HG02852 (cell line): ENCODE results near the gene TSPAN17.

ENCODE experiments used
- ATAC-seq: cut with Tn5 transposase; IDR thresholded peaks from one replicate; pipeline ENCODE4 v1.9.1; 2021; ENCODE audit warnings: mild to moderate bottlenecking, moderate library complexity; ENCODE audit not compliant: unreplicated experiment

Gene TSPAN17

GRCh38 chr5:176658817-176659511 lies 11.7 kb downstream of the TSPAN17 start:
- ATAC-seq, result peak; percentile 42

DNA sequence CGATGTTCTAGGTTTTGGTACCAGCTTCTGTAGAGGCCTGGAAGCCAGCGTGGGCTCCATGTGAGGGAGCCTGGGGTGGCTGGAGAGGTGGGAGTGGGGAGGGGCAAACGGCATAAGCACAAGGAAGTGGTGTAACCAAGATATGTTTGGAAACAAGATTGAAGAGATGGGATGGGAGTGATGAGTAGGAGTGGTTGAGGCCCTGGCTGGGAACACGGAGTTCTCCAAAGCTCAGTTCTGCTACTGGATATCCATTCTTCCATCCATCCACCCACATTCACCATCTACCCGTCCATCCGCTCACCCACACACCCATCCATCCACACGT lies 12.2 kb downstream of the TSPAN17 start:
- no peak for ATAC-seq

DNA sequence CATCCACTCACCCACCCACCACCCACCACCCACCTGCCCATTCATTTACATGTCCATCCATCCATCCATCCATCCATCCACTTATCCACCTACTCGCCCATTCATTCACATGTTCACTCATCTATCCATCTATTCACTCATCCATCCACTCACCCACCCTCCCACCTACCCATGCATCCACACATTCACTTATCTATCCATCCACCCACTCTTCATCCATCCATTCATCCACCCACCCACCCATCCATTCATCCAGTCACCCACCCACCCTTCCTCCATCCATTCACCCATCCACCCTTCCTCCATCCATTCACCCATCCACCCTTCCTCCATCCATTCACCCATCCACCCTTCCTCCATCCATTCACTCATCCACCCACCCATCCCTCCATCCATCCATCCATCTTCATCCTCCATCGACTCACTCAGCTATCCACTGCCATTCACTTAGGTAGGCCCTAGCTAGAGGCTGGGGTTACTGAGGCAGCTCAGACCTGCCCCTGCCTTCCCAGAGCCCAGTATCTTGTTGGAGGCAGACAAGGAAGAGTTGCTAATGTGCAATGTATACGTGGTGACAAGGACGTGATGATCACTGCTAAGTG lies 12.7 kb downstream of the TSPAN17 start:
- ATAC-seq, result no peak

GRCh38 chr5:176660530-176660859 lies 13.2 kb downstream of the TSPAN17 start:
- peak; percentile 7 for ATAC-seq

GRCh38 chr5:176660860-176661641 lies 13.8 kb downstream of the TSPAN17 start:
- peak; percentile 54 for ATAC-seq

- no peak for ATAC-seq
Observed at GRCh38 chr5:176661676-176662075, 14.4 kb downstream of the TSPAN17 start.

DNA sequence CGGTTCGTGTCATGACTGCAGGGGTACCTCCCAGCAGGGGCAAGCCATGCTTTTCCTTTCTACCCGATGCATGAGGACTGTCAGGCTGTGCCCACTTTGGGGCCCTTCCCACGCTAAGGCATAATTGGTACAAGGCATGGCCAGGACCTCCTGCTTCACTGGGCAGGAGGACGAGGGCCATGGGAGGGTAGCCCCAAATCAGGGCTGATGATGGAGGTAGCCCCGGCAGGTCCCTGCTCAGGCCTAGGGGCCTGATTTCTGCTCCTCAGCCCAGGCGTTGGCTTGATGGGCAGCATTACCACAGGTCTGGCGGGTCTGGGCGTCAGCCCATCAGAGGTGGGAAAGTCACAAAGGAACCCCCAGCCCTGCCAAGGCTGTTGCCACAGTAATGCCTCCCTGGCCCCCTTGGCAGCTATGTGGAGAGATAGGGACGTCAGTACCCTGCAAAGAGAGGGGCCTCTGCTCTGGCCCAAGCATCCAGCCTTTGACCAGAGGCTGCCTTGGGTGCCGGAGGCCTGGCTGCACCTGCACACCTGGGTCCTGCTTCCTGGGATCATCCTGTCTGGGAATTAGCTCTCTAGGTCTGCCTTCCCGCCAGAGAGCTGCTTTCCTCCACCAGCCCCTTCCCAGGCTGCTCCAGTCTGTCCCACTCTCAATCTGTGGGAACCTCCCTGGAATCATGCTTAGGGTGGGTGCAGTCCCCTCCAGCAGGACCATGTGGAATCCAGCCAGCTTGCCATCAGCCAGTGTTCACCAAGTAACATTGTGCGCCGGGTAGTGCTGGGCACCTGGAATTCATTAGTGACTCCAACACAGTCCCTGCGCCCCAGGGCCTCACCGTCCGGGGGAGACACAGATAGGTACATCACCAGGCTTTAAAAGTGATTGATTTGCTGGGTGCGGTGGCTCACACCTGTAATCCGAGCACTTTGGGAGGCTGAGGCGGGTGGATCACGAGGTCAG lies 15.4 kb downstream of the TSPAN17 start:
- no peak for ATAC-seq

- no peak for ATAC-seq
Observed at GRCh38 chr5:176663566-176663965, 16.3 kb downstream of the TSPAN17 start.

GRCh38 chr5:176664479-176664878 lies 17.2 kb downstream of the TSPAN17 start:
- ATAC-seq, result no peak

DNA sequence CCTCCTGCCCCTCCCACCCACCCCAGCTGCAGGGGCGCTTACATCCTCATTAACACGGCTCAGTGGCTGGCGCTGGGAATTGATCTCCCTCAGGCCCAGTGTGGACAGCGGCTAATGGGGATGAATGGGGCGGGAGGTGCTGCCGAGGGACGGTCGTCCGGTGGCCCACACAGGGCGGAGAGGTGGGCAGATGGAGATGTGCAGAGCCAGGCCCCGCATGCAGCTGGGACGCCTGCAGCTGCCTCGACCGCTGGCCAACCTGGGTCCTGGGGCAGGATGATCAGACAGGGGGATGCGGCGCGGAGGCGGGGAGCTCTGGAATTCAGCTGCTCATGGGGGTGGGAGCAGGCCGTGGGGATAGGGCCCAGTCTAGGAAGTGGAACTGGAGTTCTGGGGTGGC lies 17.6 kb downstream of the TSPAN17 start:
- ATAC-seq, result no peak

- ATAC-seq, result no peak
Observed at GRCh38 chr5:176665517-176665916, 18.2 kb downstream of the TSPAN17 start.

DNA sequence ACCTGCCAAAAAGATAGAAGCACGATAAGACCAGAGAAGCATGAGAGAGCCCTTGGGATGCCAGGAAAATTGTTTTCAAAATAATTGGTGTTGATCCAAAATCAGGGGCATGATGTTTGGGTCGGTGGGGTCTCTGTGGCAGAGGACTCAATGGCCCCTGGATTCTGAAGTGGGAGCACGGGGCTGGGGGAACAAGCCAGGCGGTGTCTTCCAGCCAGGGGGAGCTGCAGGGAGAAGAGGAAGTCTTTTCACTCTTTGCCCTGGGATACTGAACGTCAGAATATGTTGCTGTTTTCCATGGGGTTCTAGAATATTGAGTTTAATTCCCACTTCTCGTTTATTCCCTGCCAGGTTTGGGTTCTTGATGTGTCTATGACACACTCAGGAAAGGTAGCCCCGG lies 20.4 kb downstream of the TSPAN17 start:
- ATAC-seq, result no peak

GRCh38 chr5:176670449-176670848 lies 23.2 kb downstream of the TSPAN17 start:
- ATAC-seq, result no peak

GRCh38 chr5:176671399-176671798 lies 24.1 kb downstream of the TSPAN17 start:
- no peak for ATAC-seq

DNA sequence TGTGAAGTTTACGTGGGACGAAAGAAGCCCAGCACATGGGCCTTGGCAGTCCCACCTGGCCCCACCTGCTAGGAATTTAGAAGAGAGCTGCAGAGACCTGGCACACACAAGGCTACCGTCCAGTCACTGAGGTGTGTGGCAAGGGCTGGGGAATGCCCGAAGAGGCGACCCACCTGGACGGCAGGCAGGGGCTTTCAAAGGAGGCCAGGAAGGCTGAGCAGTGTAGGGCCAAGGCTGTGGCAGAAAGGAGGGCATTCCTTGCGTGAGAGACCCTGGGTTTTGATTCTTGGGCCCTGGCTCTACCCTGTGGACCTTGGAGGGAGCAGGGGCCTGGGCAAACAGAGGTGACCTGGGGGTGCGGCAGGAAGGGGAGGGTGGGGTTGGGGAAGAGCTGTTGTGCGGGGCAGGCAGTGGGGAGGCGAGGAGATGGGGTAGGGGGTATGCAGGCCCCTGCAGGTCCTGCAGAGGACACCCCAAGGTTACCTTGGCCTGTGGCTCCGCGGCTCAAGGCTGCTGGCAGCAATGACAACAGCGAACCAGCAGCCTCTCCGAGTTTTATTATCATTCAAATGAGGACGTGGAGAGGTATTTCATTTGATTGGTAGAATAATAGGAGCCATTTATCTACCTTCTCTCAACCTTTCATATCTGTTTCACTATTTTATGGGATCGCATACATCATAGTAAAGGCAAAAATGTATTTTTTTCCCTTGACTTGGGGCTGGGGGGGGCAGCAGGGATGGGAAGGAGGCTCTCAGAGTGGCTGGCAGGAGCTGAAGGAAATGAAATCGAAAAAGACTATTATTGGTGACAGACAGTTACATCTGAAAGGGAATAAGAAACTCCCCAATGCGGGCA lies 24.8 kb downstream of the TSPAN17 start:
- no peak for ATAC-seq

DNA sequence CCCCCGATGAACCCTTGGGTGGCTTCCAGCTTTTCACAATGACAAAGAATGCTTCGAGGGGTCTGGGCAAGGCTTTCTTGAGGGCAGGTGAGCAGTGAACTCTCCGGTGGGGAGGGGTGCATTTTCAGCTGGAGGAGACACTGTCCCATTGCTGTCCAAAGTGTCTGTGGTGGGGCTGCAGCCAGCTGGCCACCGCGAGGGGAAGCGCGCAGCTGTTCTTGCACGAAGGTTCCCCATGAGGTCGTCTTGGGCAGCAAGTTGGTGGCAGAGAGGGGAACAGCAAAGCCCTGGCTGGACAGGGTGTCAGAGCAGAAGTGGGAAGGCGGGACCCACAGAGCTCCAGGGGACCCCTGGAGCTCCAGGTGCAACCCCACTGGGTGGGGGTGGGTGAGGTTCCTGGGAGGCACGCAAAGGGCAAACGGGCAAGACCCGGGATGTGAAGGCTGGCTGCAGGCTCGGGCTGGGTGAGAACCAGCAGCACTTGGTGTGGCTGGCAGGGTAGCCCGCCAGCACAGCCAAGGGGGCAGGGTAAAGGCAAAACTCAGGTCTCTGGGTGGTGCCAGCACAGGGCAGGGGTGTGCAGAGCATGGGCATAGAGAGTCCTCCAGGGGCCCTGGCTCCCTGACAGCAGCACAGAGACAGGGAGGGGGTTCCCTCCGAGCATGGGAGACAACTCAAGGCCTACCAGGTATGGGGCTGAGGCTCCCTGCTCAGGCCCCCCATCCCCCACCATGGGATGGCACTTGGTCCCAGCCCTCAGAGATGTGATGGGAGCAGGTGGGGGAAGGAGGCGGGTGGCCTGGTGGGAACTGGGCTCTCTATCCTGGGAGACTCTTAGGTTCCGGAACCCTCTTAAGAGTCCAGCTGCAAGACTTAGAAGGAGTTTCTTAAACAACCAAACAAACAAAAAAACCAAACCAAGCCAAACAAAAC lies 26.6 kb downstream of the TSPAN17 start:
- no peak for ATAC-seq

GRCh38 chr5:176674799-176675198 lies 27.5 kb downstream of the TSPAN17 start:
- ATAC-seq, result no peak

DNA sequence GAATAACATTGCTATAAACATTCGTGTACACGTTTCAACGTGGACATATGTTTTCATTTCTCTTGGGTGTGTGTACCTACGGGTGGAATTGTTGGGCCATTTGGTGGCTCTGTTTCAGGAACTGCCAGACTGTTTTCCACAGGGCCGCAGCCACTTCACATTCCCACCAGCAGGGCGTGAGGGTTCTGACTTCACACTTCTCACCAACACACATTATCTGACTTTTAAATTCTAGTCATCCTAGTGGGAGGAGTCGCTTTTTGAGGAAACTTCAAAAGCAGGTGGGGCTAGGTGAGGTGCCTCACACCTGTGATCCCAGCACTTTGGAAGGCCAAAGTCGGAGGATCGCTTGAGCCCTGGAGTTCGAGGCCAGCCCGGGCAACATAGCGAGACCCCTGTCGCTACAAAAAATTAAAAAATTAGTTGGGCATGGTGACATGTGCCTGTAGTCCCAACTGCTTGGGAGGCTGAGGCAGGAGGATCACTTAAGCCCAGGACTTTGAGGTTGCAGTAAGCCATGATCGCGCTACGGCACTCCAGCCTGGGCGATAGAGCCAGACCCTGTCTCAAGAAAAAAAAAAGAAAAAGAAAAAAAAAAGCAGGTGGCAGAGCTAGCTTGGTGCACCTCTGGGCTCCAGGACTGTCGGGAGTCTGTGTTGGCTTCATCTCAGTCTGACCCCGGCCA lies 28.5 kb downstream of the TSPAN17 start:
- no peak for ATAC-seq
